Smooth muscle cell of the coronary artery (primary cell): ENCODE results near the gene SCLT1. TPM values are rescaled to one million over a fixed set of nuclear protein-coding genes. Genes with fewer than 3 reads are reported as not detected.

Experiments
- total RNA-seq: library from RNA; depleted of rRNA; stranded (reverse); fragments of >200 nt; gene quantifications from 2 replicates; pipeline ENCODE4 v1.2.3, GENCODE V29; 2014; ENCODE audit warnings: low replicate concordance

Gene SCLT1
- total RNA-seq: 3.2 and 9.2 TPM in 2 replicates

DNA sequence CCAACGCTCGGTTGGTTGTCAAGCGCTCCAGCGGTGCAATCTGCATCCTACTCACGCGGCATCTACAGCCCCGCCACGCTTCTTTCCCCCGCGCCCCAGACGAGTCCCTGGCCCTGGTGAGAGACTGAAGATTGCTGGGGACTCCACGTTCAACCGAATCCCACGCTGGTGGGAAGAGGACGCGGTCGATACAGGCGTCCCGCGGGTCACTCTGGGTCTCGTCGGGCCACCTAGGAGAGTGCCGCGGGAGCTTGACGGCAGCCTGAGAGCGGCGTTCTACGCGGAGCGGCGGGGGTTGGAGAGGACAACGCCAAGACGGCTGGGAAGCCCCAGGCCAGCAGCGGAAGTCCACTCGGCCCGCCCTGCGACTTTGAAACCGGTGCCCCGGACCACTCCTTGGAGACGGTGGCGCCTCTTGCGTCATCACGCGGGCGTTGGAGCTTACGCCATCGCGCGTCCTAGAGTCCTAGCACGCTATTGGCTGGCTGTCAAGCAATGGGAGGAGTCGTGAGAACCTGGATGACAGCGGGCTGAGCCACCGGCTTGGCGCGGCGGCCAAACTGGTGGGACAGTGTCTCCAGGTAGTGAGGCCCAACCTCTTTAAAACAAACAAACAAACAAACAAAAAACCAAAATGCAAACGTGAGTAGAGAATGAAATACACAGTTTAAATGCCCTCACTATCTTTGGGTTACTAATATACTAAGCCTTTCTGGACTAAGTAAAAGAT lies at the start of gene SCLT1:
Gene SCLT1, minus strand, starts transcription at position 349 of the 730 bp plus-strand sequence. CDS start 436 bp downstream, outside the sequence.

DNA sequence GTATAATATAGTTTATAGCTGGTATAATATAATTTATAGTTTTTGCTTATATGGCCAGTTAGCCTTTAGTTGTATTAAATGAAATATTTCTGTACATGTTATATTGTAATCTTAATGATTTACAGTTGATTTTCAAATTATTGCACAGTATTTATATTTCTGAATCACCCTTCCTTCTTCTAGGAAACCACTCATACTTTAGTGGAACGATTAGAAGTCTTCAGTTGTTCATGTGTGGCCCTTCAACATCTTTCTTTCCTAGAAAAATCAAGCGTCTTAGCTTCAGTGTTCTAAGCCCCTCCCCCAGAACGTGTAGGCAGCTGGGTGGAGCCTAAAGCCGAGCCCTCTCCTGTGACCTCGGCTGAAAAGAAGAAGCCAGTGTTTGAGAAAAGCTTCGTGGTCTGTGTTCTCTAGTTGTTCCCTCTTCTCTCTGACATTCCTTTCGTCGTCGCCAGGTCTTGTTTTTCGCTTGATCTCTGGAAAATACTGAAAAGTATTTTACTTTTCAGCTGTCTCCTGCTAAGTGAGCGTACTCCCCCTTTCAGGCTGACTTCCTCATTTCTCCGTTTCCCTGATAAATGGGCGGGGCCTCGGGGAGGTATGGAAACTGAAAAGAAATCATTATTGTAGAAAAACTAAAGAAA lies 2.6 kb upstream of the SCLT1 start, which contains the start of gene C4orf33:
Gene C4orf33, plus strand, starts transcription at position 342 of the 644 bp plus-strand sequence. CDS start 6,459 bp downstream, outside the sequence.

Other genes starting within 250 kb of the SCLT1 start
- 1.6 and 9.1 TPM in 2 replicates for gene C4orf33, start 2.6 kb upstream of the SCLT1 start, total RNA-seq